Mononuclear cell (primary cell): Measurements from ENCODE around the gene PYGB. TPM values are rescaled to one million over a fixed set of nuclear protein-coding genes. Genes with fewer than 3 reads are reported as not detected.
"Not testable (repeated sequence)": the region's sequence is repeated elsewhere in the genome, so short reads cannot be mapped to it uniquely, and the experiment has no call there.

ENCODE experiments used
- H3K27me3 ChIP-seq: 2 replicates; pipeline ENCODE4 v1.6.0; 2011; ENCODE audit warnings: low read length, control low read depth; ENCODE audit not compliant: insufficient read depth
- H3K4me1 ChIP-seq: 2 replicates; pipeline ENCODE4 v1.5.1; 2011; ENCODE audit warnings: mild to moderate bottlenecking, low read length, control low read depth; ENCODE audit not compliant: insufficient read depth
- H3K4me3 ChIP-seq: 2 replicates; pipeline ENCODE4 v1.5.1; 2011; ENCODE audit warnings: mild to moderate bottlenecking, low read length, moderate library complexity
- H3K9me3 ChIP-seq: 2 replicates; pipeline ENCODE4 v1.5.1; 2011; ENCODE audit warnings: low read depth, mild to moderate bottlenecking, control low read depth, low read length
- total RNA-seq: library from RNA; depleted of rRNA; stranded (reverse); fragments of >200 nt; gene quantifications from one replicate; pipeline ENCODE4 v1.2.3, GENCODE V29; 2012

The PYGB gene
- total RNA-seq, 1 donor = 24.8 TPM

DNA sequence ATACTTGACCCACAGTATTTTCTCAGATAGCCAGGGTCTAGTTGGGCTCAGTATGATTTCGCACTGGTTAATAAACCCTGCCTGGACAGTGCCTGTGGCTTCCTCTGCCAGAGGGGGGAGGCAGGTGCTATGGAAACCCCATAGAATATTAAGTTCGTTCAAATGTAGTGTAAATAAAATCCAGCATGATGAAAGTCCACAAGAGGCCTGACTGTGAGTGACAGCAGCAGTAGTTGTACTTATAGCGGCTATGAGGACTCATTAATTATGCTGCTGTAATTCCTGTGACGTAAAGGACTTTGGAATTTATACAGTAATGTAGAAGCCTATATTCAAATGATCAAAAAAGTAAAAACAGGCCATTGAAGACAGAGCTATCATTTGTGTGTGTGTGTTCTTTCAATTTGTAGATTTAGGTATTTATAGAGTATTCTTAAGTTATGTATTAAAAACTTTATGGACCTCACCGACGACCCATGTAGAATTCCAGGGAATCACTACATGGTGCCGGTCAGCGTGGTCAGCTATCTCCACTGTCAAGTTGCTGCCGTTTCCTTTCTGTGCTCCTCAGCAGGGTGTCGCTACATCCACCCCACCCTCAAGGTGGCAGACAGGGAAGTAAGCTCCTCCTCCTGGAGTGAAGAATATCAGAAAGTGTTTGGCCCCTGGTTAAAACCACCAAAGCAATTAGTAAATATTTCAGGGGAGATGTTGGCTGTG is 10.0 kb downstream of the PYGB start:
- H3K27me3 ChIP-seq = no peaks in the 10 kb centered on the region
- H3K4me1 ChIP-seq = no peaks in the 10 kb centered on the region
- no peak overlapping the region for H3K4me3 ChIP-seq
- H3K9me3 ChIP-seq = no peaks in the 10 kb centered on the region

- Histone ChIP-seq H3K4me3 (no peak overlapping the region), H3K27me3 (no peaks in the 10 kb centered on the region), H3K4me1 (no peaks in the 10 kb centered on the region), H3K9me3 (no peaks in the 10 kb centered on the region)
These were observed 10.6 kb downstream of the PYGB start for GRCh38 chr20:25258476-25258805.

GRCh38 chr20:25258828-25259227 is 10.9 kb downstream of the PYGB start:
- H3K4me3 ChIP-seq = no peak overlapping the region
- H3K27me3 ChIP-seq = no peaks in the 10 kb centered on the region
- no peaks in the 10 kb centered on the region for H3K4me1 ChIP-seq
- H3K9me3 ChIP-seq = no peaks in the 10 kb centered on the region

- Histone ChIP-seq H3K9me3 (no peaks in the 10 kb centered on the region), H3K27me3 (no peaks in the 10 kb centered on the region), H3K4me1 (no peaks in the 10 kb centered on the region), H3K4me3 (no peak overlapping the region)
These were observed 11.5 kb downstream of the PYGB start for GRCh38 chr20:25259358-25259757.

GRCh38 chr20:25259788-25260254 is 11.9 kb downstream of the PYGB start:
- Histone ChIP-seq H3K4me3 (no peak overlapping the region), H3K27me3 (no peaks in the 10 kb centered on the region), H3K4me1 (no peaks in the 10 kb centered on the region), H3K9me3 (no peaks in the 10 kb centered on the region)

GRCh38 chr20:25260770-25261437 is 13.0 kb downstream of the PYGB start:
- not testable (repeated sequence) for H3K9me3 ChIP-seq, H3K4me3 ChIP-seq, H3K27me3 ChIP-seq, H3K4me1 ChIP-seq

DNA sequence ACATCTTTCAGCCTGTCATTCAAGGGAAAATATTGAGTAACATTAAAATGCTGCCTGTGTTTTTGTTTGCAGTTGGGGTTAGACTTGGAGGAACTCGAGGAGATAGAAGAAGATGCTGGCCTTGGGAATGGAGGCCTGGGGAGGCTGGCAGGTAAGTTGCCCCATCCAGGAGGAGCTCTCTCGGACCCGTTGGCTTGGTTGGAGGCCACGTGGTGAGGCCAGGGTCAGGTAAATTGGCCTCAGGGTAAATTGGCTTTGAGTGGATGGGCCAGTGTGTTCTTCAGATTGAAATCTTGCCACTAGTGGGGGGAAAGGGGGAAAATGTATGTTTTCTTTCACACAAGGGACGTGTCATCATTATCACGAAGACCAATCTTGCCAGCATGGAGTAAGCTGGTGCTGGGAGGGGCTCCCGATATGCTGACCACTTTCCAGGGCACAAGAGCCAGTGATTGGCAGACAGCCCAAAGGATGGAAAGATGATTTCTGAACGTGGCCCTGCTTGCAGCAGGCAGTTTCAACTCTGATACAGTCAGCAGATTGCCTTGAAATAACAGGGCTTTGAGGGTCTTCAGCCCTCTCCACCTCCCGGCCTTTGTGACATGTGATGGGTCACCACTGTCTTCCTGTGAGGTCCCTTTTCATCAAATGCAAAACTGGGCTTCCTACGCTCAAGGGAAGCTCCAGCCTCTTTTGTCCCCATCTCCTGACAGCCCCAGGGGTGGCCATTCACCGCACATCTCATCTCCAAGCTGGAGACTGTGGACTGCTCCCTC is 21.4 kb downstream of the PYGB start:
- H3K9me3 ChIP-seq = no peaks in the 10 kb centered on the region
- H3K4me1 ChIP-seq = no peaks in the 10 kb centered on the region
- H3K27me3 ChIP-seq = no peaks in the 10 kb centered on the region
- no peak overlapping the region for H3K4me3 ChIP-seq

DNA sequence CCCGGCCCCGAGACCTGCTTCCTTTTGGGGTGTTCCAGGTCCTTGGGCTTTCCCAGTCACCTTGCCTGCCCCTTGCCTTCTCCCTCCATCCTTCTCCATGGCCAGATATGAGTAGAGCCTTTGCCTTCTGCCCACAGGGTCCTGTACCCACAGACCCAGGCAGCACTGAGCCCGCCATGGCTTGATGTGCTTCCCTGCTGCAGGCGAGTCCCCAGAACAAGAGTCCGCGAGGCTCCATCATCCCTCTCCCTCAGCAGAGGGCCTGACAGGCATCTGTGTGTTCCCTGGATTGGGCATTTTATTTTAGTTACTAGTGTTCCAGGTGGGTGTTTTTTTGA is 21.9 kb downstream of the PYGB start:
- H3K4me3 ChIP-seq = no peak overlapping the region
- H3K9me3 ChIP-seq = no peaks in the 10 kb centered on the region
- no peaks in the 10 kb centered on the region for H3K27me3 ChIP-seq
- H3K4me1 ChIP-seq = no peaks in the 10 kb centered on the region

- no peaks in the 10 kb centered on the region for H3K9me3 ChIP-seq
- H3K4me1 ChIP-seq = no peaks in the 10 kb centered on the region
- no peak overlapping the region for H3K4me3 ChIP-seq
- no peaks in the 10 kb centered on the region for H3K27me3 ChIP-seq
These were observed 23.0 kb downstream of the PYGB start for GRCh38 chr20:25270829-25271251.

- H3K9me3 ChIP-seq = no peaks in the 10 kb centered on the region
- no peaks in the 10 kb centered on the region for H3K27me3 ChIP-seq
- no peak overlapping the region for H3K4me3 ChIP-seq
- no peaks in the 10 kb centered on the region for H3K4me1 ChIP-seq
These were observed 23.8 kb downstream of the PYGB start for GRCh38 chr20:25271486-25272222.

DNA sequence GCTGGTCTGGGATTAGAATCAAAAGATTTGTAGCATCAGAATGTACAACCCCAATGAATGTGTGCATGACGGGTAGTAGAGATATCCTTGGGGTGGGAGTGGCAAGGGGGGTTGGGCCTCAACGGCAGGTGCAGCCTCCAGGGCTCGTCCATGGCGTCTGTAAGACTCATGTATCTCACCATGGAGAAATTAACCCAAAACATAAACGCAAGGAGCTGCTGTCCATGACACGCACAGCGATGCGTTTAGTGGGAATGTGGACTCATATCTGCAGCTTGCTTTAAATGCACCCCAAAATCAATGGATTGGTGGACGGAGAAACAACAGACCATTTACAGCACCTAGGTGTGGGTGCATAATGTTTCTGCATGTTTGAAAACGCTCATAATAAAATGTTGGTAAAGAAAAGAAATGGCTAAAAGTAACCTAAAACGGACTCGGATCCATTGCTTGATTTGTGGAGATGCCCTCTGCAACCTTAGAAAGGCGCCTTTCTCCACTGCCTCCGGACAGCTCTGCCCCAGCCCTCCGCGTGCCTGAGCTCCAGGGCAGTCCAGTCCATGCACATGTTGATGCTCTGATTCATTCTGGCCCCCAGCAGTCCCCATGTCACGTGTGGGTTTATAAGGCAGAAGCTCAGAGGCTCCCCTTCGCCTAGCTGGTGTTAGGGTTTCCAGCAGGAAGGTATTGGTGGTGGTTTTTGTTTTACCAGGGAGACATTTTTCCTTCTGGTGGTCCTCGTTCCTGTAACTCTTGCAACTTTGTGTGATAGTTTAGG is 24.5 kb downstream of the PYGB start:
- Histone ChIP-seq H3K4me3 (no peak overlapping the region), H3K4me1 (no peaks in the 10 kb centered on the region), H3K27me3 (no peaks in the 10 kb centered on the region), H3K9me3 (no peaks in the 10 kb centered on the region)

GRCh38 chr20:25273046-25273445 is 25.2 kb downstream of the PYGB start:
- H3K27me3 ChIP-seq = no peaks in the 10 kb centered on the region
- no peaks in the 10 kb centered on the region for H3K9me3 ChIP-seq
- no peak overlapping the region for H3K4me3 ChIP-seq
- no peaks in the 10 kb centered on the region for H3K4me1 ChIP-seq

DNA sequence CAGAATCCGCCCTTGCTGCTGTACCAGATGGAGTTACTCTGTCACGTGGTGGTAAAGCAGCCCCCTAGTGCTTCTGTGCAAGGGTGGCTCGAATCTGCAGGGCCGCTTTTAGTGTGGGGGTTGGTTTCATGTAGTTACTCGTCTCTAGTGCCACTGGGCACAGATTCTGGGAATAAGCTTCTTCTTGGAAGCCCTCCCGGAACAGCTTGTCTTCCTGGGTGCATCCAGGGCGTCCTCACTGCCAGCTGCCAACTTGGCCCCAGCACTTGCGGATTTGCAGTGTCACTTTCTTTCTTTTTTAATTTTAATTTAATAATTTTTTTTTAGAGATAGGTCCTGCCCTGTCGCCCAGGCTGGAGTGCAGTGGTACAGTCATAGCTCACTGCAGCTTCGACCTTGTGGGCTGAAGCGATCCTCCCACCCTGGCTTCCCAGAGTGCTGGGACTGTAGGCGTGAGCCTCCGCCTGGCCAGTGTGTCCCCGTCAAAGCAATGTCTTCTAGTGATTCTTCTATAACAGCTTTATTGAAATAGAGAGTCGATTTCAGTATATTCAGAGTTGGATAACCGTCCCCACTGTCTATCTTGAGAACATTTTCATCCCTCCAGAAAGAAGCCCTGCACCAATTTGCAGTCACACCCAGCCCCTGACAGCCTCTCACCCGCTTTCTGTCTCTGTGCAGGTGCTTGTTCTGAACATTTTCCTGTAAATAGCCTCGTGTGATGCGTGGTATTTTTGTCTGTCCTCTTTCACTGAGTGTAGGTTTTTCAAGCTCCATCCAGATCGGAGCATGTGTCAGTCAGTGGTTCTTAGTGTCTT is 25.9 kb downstream of the PYGB start:
- no peaks in the 10 kb centered on the region for H3K27me3 ChIP-seq
- H3K4me1 ChIP-seq = no peaks in the 10 kb centered on the region
- H3K9me3 ChIP-seq = no peaks in the 10 kb centered on the region
- no peak overlapping the region for H3K4me3 ChIP-seq

- no peaks in the 10 kb centered on the region for H3K4me1 ChIP-seq
- no peaks in the 10 kb centered on the region for H3K9me3 ChIP-seq
- no peaks in the 10 kb centered on the region for H3K27me3 ChIP-seq
- H3K4me3 ChIP-seq = no peak overlapping the region
These were observed 26.6 kb downstream of the PYGB start for GRCh38 chr20:25274481-25274880.
